Left lung (tissue), 10 donors: ENCODE results near the gene CEP131. TPM values are rescaled to one million over a fixed set of nuclear protein-coding genes. Genes with fewer than 3 reads are reported as not detected.

Source experiments
- ATAC-seq: fragments of 200-7000 bp; cut with Tn5 transposase; one replicate; pipeline ENCODE4 v1.9.1; 2020; ENCODE audit warnings: moderate library complexity
- DNase-seq, 4 donors: peaks; one replicate each; pipeline ENCODE4 v3.0.0-alpha.2; 2013 to 2020
- H3K27ac ChIP-seq, 2 donors: fragments of 200-600 bp; sonication (generic) in 1 of 2; one replicate each; pipeline versions ENCODE4 v1.5.0 to v1.8.0; 2020 to 2021
- H3K27me3 ChIP-seq, 2 donors: fragments of 200-600 bp; sonication (generic) in 1 of 2; one replicate each; pipeline versions ENCODE4 v1.5.0 to v1.8.0; 2020 to 2021
- H3K36me3 ChIP-seq, 2 donors: fragments of 200-600 bp; sonication (generic) in 1 of 2; one replicate each; pipeline versions ENCODE4 v1.5.0 to v1.8.0; 2020 to 2021
- H3K4me1 ChIP-seq, 2 donors: fragments of 200-600 bp; one replicate each; pipeline ENCODE4 v1.8.0; 2021
- H3K4me3 ChIP-seq, 2 donors: fragments of 200-600 bp; sonication (generic) in 1 of 2; one replicate each; pipeline versions ENCODE4 v1.5.0 to v1.8.0; 2020 to 2021; ENCODE audit warnings: mild to moderate bottlenecking in 1 of 2
- H3K9me3 ChIP-seq, 2 donors: fragments of 200-600 bp; sonication (generic) in 1 of 2; one replicate each; pipeline versions ENCODE4 v1.5.0 to v1.8.0; 2020 to 2021
- intact Hi-C, 2 donors: fragments of 100-400 bp; cut with DNase I; formaldehyde crosslinking; loops; one replicate each; pipeline versions ENCODE4 v1.11.2 to v1.14.2; 2022
- polyA plus RNA-seq, 6 donors: library from polyadenylated mRNA; unstranded; fragments of 120-200 nt; gene quantifications; one replicate each; pipeline ENCODE4 v1.2.1, GENCODE V29; 2013; ENCODE audit not compliant: insufficient read length in 6 of 6
- total RNA-seq, 2 donors: library from RNA; stranded (reverse); fragmentation: NEBNext Ultra II Directional; extraction: Animal tissue kit (Norgen Biotek cat#: 25700); gene quantifications; one replicate each; pipeline ENCODE4 v1.2.1, GENCODE V29; 2021
- TF ChIP-seq, protein P1 (sequence below), 2 donors: fragments of 200-600 bp; sonication (generic) in 1 of 2; IDR thresholded peaks; one replicate each; pipeline versions ENCODE4 v1.5.0 to v1.8.0; 2021; ENCODE audit warnings: antibody characterized with exemption in 2 of 2
- donor health status: DM: no; HTN: yes; CAD: no.
- donor health status: DM: no; HTN: no; CAD: no.

CEP131 gene
- total and polyA plus RNA-seq, 8 donors: 7.7 to 21.0 (median 16.9) TPM

GRCh38 chr17:81257533-81257932 is 34.8 kb upstream of the CEP131 start:
- Histone ChIP-seq H3K4me1 (peaks cover 12 to 19% of the 10 kb centered on the region in 2 donors), H3K27ac (no peak overlapping the region), H3K9me3 (no peaks in the 10 kb centered on the region), H3K36me3 (peaks cover 0 to 73% of the 10 kb centered on the region in 2 donors), H3K4me3 (no peak overlapping the region), H3K27me3 (no peaks in the 10 kb centered on the region)
- TF ChIP-seq, protein P1, sequence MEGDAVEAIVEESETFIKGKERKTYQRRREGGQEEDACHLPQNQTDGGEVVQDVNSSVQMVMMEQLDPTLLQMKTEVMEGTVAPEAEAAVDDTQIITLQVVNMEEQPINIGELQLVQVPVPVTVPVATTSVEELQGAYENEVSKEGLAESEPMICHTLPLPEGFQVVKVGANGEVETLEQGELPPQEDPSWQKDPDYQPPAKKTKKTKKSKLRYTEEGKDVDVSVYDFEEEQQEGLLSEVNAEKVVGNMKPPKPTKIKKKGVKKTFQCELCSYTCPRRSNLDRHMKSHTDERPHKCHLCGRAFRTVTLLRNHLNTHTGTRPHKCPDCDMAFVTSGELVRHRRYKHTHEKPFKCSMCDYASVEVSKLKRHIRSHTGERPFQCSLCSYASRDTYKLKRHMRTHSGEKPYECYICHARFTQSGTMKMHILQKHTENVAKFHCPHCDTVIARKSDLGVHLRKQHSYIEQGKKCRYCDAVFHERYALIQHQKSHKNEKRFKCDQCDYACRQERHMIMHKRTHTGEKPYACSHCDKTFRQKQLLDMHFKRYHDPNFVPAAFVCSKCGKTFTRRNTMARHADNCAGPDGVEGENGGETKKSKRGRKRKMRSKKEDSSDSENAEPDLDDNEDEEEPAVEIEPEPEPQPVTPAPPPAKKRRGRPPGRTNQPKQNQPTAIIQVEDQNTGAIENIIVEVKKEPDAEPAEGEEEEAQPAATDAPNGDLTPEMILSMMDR (IDR thresholded peaks at IDR 0.05): no peak
- DNase-seq (no peak), ATAC-seq (no peak)
- intact Hi-C loops: loop anchor here in 1 of 2 donors (10.0 kb wide), 1 partner anchor 347 kb away; no protein-coding TSS in a partner anchor

GRCh38 chr17:81256616-81257015 is 33.9 kb upstream of the CEP131 start:
- no peaks in the 10 kb centered on the region for H3K9me3 ChIP-seq
- DNase-seq (no peak), ATAC-seq (no peak)
- intact Hi-C loops: loop anchor here in 1 of 2 donors (10.0 kb wide), 1 partner anchor 348 kb away; no protein-coding TSS in a partner anchor
- TF ChIP-seq, protein P1 (IDR thresholded peaks at IDR 0.05): no peak
- peaks cover 0 to 73% of the 10 kb centered on the region in 2 donors for H3K36me3 ChIP-seq
- no peak overlapping the region for H3K4me3 ChIP-seq
- no peaks in the 10 kb centered on the region for H3K27me3 ChIP-seq
- H3K4me1 ChIP-seq: peaks cover 12 to 19% of the 10 kb centered on the region in 2 donors
- H3K27ac ChIP-seq: no peak overlapping the region

DNA sequence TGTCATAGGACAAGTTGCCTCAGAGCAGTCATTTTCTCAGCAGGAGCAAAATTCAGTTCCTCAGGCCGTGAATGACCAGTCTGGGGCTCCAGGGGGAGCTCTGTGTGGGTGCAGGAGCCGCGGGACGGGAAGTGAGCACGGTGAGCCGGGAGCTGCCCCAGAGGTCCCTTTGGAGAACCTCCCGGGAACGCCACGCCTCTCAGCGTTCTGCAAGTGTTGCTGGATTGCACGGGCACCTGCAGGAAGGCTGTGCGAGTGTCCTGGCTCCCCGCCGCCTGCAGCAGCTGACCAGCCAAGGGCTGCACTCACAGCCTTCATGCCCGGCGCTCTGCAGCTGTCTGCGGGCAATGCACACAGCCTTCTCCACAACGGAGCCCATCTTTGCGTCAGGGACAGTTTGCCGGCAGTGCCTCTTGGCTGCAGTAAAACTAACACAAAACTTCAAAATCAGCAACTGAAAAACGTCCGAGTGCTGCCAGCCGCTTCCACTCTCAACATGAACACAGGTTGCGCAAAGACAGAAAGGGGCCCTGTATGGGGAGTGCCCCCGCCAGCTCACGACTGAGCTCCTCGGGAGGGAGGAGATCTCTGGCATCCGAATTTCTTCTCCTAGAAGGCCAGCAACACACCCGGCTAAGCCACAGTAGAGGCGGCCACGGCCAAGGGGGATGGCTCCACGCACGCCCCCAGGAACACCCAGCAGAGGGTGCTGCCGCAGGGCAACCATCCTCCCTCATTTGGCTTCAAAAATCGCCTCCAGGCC is 32.4 kb upstream of the CEP131 start:
- ATAC-seq (peak; percentile 95), DNase-seq (peak; percentile 79 to 95 (median 89))
- H3K9me3 ChIP-seq: no peaks in the 10 kb centered on the region
- H3K27ac ChIP-seq: peak overlapping the region; percentile 34 to 36
- H3K4me1 ChIP-seq: peaks cover 12 to 19% of the 10 kb centered on the region in 2 donors
- intact Hi-C loops: loop anchor here in 1 of 2 donors (5.0 to 10.0 kb wide), 2 partner anchors 227 to 350 kb away; no protein-coding TSS in a partner anchor
- H3K27me3 ChIP-seq: no peaks in the 10 kb centered on the region
- H3K4me3 ChIP-seq: no peak overlapping the region
- TF ChIP-seq, protein P1 (IDR thresholded peaks at IDR 0.05): peak; percentile 40
- H3K36me3 ChIP-seq: peaks cover 0 to 73% of the 10 kb centered on the region in 2 donors

GRCh38 chr17:81253358-81254131 is 30.8 kb upstream of the CEP131 start:
- intact Hi-C loops: loop anchor here in 1 of 2 donors (5.0 to 10.0 kb wide), 2 partner anchors 229 to 351 kb away; no protein-coding TSS in a partner anchor
- ATAC-seq: peak; percentile 30
- no peak overlapping the region for H3K4me3 ChIP-seq
- TF ChIP-seq, protein P1 (IDR thresholded peaks at IDR 0.05): peak; percentile 77 to 80
- no peak overlapping the region for H3K27ac ChIP-seq
- DNase-seq: peak in 2 of 4 donors; percentile 46 to 55
- H3K36me3 ChIP-seq: peaks cover 0 to 68% of the 10 kb centered on the region in 2 donors
- H3K9me3 ChIP-seq: no peaks in the 10 kb centered on the region
- H3K4me1 ChIP-seq: peaks cover 12 to 19% of the 10 kb centered on the region in 2 donors
- H3K27me3 ChIP-seq: no peaks in the 10 kb centered on the region
